NB4 (cell line): ENCODE measurements around the gene OTUD5.

Experiments
- DNase-seq: peaks from one replicate; pipeline ENCODE4 v3.0.0; 2010; ENCODE audit warnings: low read depth
- H3K4me3 ChIP-seq: one replicate; pipeline ENCODE4 v1.5.1; 2011; ENCODE audit warnings: mild to moderate bottlenecking, low read depth, low read length, moderate library complexity
- MYC ChIP-seq: IDR thresholded peaks from 2 replicates; pipeline ENCODE4 v1.6.1; 2011; ENCODE audit warnings: low read depth, low read length
- POLR2A ChIP-seq: IDR thresholded peaks from 2 replicates; pipeline ENCODE4 v1.6.1; 2011; ENCODE audit warnings: mild to moderate bottlenecking; ENCODE audit not compliant: insufficient read length; ENCODE audit errors: extremely low read depth
- TF ChIP-seq, protein P1 (sequence below): IDR thresholded peaks from one replicate; pipeline ENCODE4 v1.5.1; 2012; ENCODE audit warnings: low read depth, low read length
- TF ChIP-seq, protein P2 (sequence below): IDR thresholded peaks from 2 replicates; pipeline ENCODE4 v1.6.1; 2011; ENCODE audit warnings: low read depth, low read length

Gene OTUD5

DNA sequence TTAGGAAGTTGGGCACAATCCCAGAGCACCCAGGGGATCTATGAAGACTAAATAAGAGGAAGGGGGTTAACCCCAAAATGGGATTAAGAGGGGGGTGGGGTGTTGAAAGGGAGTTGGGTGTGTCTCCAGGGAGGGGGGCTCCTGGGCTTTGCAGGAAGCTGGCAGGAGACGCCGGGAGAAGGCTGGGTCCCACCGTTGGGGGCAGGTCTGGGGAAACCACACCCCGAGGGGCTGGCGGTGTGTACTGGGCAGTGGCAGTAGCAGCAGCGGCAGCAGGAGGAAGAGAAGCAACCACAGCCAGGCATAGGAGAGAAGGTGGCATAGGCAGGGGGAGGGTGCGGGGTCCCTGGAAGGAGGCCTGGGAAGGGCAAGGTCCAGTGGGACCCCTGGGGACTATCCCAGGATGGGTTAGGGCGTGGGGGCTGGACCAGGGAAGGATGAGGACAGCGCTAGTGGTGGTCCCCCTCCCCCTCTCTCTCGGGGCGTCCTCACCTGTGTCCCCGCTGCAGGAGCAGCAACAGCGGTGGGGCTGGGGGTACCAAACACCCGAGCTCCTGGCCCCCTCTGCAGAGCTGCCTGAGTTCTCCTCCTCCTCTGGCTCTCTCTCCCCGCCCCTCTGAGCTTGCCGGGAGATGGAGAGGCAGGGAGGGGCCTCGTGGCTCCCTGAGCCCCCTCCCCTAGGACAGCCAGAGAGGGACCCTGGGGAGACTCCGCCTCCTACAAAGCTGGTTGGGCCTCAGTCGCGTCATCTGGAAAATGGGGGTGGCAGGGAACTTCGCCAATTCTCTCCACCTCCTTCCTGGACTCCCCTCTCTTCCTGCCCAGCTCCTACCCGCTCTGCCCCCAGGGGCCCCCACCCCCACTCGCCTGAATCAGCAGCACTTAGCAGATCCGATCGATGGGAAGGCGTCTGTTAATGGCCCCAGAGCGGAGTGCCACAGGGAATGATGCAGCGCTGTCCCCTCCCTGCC is 14.1 kb upstream of the OTUD5 start, which contains the start of gene KCND1:
TSS of gene KCND1 (minus strand) at position 596 of the 971 bp plus-strand sequence. CDS start 1,573 bp downstream, outside the sequence.
- TF ChIP-seq, protein P1, sequence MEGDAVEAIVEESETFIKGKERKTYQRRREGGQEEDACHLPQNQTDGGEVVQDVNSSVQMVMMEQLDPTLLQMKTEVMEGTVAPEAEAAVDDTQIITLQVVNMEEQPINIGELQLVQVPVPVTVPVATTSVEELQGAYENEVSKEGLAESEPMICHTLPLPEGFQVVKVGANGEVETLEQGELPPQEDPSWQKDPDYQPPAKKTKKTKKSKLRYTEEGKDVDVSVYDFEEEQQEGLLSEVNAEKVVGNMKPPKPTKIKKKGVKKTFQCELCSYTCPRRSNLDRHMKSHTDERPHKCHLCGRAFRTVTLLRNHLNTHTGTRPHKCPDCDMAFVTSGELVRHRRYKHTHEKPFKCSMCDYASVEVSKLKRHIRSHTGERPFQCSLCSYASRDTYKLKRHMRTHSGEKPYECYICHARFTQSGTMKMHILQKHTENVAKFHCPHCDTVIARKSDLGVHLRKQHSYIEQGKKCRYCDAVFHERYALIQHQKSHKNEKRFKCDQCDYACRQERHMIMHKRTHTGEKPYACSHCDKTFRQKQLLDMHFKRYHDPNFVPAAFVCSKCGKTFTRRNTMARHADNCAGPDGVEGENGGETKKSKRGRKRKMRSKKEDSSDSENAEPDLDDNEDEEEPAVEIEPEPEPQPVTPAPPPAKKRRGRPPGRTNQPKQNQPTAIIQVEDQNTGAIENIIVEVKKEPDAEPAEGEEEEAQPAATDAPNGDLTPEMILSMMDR: no peak
- TF ChIP-seq MYC: no peak
- DNase-seq: no peak
- H3K4me3 ChIP-seq: no peak within 1 kb of the TSS

DNA sequence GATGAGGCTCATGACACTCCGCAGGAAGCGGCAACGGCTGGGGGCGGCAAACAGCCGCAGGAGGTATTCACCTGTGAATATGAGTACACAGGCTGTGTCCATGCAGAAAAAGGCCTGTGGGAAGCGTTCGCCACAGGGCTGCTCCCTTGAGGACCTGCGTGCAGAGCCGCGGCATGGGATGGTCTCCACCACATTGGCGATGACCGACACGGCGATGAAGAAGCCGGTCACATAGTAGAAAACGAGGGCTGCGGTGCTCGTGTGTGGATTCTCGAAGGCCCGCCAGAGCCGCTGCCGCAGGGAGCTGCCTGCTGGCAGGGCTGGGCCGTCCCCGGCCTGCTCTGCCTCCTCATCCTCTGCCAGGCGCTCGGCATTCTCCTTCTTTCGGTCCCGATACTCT is 12.1 kb upstream of the OTUD5 start:
- H3K4me3 ChIP-seq: no peak overlapping the region
- DNase-seq: no peak
- TF ChIP-seq, protein P1: no peak
- no peak for TF ChIP-seq POLR2A
- no peak for TF ChIP-seq MYC
- TF ChIP-seq, protein P2, sequence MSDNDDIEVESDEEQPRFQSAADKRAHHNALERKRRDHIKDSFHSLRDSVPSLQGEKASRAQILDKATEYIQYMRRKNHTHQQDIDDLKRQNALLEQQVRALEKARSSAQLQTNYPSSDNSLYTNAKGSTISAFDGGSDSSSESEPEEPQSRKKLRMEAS: no peak

DNA sequence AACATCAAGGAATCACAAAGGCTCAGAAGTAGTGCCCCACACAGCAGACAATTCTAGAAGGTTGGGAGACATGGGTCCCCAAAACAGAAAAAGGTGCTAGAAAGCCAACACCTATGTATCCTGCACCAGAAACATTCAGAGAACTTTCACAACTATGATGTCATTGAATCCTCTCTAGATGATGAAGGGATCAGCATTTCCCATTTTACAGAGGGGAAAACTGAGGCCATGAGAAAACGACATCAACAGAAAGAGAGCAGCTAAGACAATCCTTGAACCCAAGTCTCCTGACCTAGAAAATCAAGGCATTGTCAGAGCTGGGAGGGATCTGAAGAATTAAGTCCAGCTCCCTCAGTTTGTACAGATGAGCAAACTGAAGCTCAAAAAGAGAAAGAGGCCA is 11.0 kb upstream of the OTUD5 start:
- no peak for TF ChIP-seq MYC
- TF ChIP-seq, protein P2: no peak
- TF ChIP-seq, protein P1: no peak
- TF ChIP-seq POLR2A: no peak
- H3K4me3 ChIP-seq: no peak overlapping the region
- no peak for DNase-seq

DNA sequence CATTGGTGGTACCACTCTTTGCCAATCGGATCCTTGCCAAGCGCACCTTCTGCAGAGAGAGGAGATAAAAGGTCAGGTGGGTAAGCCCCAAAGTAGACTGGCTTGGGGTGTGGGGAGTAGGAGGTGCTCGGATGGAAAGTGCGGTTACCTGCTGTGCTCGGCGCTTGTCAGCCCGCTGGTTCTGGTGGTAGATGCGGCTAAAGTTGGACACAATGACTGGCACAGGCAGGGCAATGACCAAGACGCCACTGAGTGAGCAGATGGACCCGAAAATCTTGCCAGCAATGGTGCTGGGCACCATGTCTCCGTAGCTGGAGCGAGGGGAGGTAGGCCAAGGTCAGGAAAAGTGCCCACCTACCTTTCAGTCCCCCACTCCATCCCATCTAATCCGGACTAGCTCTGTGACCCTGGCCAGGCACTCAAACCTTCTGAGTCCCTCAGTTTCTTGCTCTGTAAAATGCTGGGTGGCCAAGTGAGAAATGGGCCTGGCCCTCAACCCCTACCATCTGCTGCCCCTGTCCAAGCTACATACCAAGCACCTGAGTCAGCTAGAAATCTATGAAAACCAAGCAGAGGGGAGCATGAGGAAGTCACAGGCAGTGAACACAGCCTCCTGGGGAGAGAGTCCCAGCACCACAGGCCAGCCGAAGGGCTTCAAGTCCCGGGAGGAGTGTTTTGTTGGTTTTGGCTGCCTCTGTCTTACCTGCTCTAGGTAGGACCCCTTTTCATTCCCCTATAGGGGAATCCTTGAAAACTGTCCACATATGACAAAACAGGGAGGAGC is 9.6 kb upstream of the OTUD5 start:
- H3K4me3 ChIP-seq: no peak overlapping the region
- DNase-seq: no peak
- TF ChIP-seq, protein P1: no peak
- TF ChIP-seq, protein P2: no peak
- no peak for TF ChIP-seq POLR2A
- TF ChIP-seq MYC: no peak

DNA sequence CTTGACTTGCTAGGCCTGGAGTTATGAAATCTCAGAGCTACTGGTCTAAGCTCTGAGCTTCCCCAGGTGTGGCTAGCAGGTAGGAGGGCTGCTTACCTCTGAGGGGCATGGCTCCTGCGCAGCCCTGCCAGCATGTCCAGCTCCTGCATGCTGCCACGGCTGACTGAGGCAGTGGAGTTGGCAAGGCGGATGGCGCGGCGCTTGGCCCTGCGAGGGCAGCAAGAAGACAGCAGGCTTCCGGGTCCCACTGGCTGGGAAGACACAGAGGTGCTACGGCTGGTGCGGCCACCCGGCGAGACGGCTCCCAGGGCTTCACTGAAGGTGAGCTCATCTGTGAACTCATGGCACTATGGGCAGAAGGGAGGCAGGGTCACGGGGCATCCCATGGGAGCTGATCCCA is 8.6 kb upstream of the OTUD5 start:
- no peak for DNase-seq
- H3K4me3 ChIP-seq: no peak overlapping the region
- TF ChIP-seq, protein P2: no peak
- no peak for TF ChIP-seq POLR2A

DNA sequence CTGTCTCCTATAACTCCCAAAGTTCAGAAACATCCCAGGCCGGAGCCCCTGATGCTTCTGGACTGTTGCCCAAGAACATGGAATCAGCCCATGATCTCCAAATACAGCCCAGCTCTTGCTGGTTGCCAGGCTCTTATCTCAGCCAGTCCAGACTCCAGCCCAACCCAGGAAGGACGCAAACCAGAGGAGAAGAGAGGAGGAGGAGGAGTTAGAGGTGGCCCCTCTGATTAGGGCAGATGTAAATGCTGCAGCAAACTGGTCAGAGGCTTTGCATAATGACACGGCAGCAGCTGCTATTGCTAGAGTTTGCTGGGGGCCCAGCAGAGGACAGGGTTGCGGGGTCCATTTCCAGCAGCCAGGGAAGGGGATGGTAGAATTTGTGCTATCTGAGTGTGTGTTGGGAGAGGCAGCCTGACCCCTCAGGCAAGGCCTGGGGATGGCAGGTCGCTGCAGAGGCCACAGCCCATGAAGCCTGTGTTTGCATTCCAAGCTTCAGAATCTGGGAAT is 4.2 kb upstream of the OTUD5 start:
- TF ChIP-seq, protein P1: no peak
- TF ChIP-seq MYC: no peak
- TF ChIP-seq, protein P2: no peak
- TF ChIP-seq POLR2A: no peak
- no peak for DNase-seq
- no peak overlapping the region for H3K4me3 ChIP-seq
